GM12873 (cell line): ENCODE measurements around the gene SAMD4B.

Experiments used
- TF ChIP-seq, protein P1 (sequence below): IDR thresholded peaks from 2 replicates; pipeline ENCODE4 v1.5.1; 2012; ENCODE audit warnings: low read depth, mild to moderate bottlenecking, moderate library complexity, low read length, control low read depth; ENCODE audit not compliant: insufficient read depth; ENCODE audit errors: missing control alignments

SAMD4B gene

DNA sequence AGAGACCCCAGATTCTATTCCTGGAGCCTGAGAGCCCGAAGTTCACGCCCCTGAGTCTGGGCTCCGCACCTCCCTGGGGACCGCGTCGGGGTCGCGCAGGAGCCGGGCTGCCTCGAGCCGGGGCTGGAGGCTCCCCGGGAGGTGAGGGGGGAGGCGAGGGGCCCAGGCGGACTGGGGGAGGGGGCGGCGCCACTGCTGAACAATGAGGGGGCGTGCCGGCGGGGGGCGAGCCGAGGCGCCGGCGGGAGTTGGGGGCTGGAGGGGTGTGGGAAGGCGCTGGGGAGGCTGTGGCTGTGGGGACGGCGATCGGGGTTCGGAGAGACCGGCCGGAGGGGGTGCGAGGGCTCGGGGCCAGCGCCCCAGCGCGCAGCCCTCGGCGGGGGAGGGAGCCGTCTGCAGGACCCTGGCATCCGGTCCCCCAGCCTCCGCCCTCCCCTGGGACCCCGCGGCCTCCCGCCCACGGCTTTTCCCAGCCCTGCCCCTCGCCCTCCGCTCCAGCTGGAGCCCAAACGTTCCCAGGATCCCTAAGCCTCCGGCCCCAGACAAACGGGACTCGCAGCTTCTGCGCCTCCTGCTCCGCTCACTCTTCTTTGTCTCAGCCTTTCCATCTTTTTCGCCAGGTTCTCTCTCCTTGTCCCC lies 71.2 kb downstream of the SAMD4B start:
- TF ChIP-seq, protein P1, sequence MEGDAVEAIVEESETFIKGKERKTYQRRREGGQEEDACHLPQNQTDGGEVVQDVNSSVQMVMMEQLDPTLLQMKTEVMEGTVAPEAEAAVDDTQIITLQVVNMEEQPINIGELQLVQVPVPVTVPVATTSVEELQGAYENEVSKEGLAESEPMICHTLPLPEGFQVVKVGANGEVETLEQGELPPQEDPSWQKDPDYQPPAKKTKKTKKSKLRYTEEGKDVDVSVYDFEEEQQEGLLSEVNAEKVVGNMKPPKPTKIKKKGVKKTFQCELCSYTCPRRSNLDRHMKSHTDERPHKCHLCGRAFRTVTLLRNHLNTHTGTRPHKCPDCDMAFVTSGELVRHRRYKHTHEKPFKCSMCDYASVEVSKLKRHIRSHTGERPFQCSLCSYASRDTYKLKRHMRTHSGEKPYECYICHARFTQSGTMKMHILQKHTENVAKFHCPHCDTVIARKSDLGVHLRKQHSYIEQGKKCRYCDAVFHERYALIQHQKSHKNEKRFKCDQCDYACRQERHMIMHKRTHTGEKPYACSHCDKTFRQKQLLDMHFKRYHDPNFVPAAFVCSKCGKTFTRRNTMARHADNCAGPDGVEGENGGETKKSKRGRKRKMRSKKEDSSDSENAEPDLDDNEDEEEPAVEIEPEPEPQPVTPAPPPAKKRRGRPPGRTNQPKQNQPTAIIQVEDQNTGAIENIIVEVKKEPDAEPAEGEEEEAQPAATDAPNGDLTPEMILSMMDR = no peak

- TF ChIP-seq, protein P1 = peak; percentile 35
These were observed 71.8 kb downstream of the SAMD4B start for GRCh38 chr19:39413911-39414608.

DNA sequence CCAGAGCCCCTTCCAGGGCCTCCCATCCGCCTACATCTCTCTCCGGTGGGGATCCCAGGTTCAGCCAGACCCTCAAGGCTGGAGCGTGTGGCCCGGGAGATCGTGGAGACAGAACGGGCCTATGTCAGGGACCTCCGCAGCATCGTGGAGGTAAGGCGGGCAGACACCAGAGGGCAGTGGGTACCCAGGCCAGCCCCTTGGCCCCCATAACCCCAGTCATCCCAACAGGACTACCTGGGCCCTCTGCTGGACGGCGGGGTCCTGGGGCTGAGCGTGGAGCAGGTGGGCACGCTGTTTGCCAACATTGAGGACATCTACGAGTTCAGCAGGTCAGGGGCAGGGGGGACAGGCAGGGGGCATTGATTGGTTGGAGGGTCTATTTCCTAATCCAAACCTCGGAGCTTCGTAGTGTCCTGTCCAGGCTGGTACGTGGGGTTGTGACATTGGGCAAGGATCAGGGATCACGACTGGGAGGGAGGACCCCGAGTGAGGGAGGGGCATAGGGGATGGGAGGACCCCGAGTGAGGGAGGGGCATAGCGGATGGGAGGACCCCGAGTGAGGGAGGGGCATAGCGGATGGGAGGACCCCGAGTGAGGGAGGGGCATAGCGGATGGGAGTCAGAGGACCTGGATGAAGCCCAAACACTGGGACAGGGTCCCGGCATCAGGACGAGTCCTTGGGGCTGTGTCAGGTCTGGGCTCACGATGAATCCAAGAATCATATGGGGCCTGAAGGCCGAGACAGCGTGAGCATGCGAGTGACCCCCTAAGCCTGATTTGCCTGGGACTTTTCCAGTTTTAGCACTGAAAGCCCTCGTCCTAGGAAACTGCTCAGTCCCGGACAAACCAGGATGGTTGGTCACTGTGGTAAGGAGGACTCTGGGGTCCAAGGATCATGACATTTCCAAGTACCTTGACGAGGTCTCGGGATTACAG lies 73.2 kb downstream of the SAMD4B start:
- TF ChIP-seq, protein P1 = no peak

GRCh38 chr19:39416152-39417120 lies 74.2 kb downstream of the SAMD4B start:
- TF ChIP-seq, protein P1 = no peak

DNA sequence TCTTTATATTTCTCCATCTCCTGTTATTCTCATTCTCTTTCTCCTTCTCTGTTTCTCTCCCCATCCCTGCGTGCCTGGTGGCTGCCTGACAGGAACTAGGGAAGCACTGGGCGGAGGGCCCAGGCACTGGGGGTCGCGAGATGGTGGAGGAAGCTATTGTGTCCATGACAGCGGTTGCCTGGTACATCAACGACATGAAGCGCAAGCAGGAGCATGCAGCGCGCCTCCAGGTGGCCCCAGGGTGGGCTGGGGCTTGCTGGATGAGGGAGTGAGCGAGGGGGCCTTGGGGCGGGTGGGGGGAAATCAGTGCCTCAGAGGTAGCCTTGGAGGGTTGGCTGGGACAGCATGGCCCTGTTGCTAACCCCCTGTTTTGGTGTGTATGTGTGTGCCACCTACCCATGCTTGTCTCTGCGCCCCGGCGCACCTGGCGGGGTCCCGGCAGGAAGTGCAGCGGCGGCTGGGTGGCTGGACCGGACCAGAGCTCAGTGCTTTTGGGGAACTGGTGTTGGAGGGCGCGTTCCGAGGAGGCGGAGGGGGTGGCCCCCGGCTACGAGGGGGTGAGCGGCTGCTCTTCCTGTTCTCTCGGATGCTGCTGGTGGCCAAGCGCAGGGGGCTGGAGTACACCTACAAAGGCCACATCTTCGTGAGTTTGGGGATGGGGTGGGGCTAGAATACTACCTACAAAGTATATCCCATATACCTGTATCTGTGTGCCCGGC lies 75.4 kb downstream of the SAMD4B start:
- TF ChIP-seq, protein P1 = no peak

DNA sequence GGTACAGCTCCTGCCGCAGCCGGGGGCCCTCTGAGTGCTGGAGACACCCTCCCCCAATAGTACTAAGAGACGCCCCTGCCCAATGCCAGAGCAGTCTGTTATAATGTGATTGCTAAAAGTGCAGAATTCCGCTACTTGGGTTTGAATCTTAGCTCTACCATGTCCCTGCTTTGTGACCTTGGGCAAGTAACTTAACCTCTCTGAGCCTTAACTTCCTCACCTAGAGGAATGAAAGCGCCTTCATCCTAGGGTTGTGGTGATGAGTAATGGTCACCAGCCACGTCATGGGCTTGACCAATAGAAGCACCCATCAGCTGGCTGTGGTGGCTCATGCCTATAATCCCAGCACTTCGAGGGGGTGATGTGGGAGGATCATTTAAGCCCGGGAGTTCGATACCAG lies 76.8 kb downstream of the SAMD4B start:
- TF ChIP-seq, protein P1 = no peak
